T-cell (primary cell): Measurements from ENCODE around the gene RFPL1. TPM values are rescaled to one million over a fixed set of nuclear protein-coding genes. Genes with fewer than 3 reads are reported as not detected.
"Not testable (repeated sequence)": the region's sequence is repeated elsewhere in the genome, so short reads cannot be mapped to it uniquely, and the experiment has no call there.

Source experiments
- ATAC-seq, 4 experiments: fragments of 200-7000 bp in 3 of 4; fragments of 150-1000 bp in 1 of 4; cut with Tn5 transposase; replicated peaks in 1 of 4; 1 replicate in 3 of 4; 2 replicates in 1 of 4; pipeline ENCODE4 v1.10.0; 2021; ENCODE audit warnings: moderate library complexity in 3 of 4, mild to moderate bottlenecking in 2 of 4, moderate number of reproducible peaks in 1 of 4
- CTCF ChIA-PET, 2 donors: fragments of 300-600 bp; sonication (Branson Sonifier 250); formaldehyde crosslinking; loops; one replicate each; lab custom pipeline; 2022; ENCODE audit warnings: antibody characterized with exemption in 2 of 2; lab: Charles Lee
- POLR2A ChIA-PET, 2 donors: fragments of 300-600 bp; sonication (Branson Sonifier 250); formaldehyde crosslinking; loops; one replicate each; lab custom pipeline; 2022; ENCODE audit warnings: antibody characterized with exemption in 2 of 2; lab: Charles Lee
- DNase-seq, 35 experiments: peaks; one replicate each; pipeline versions ENCODE4 v3.0.0 to v3.0.0-alpha.2; 2013 to 2023
- H3K27ac ChIP-seq: one replicate; pipeline ENCODE4 v1.5.1; 2013; ENCODE audit warnings: low read length
- H3K27me3 ChIP-seq, 2 experiments: replicated peaks in 1 of 2; 1 replicate in 1 of 2; 2 replicates in 1 of 2; pipeline versions ENCODE4 v1.6.1 to v1.7.0; 2013; ENCODE audit warnings: low read length in 1 of 2, mixed read lengths in 1 of 2; ENCODE audit not compliant: control insufficient read depth in 2 of 2, insufficient read depth in 2 of 2; ENCODE audit errors: extremely low read depth in 1 of 2
- H3K36me3 ChIP-seq, 2 donors: 1 replicate in 1 of 2; 2 replicates in 1 of 2; pipeline versions ENCODE4 v1.6.1 to v1.7.0; 2013; ENCODE audit warnings: low read length in 1 of 2; ENCODE audit not compliant: control insufficient read depth in 2 of 2, insufficient read depth in 1 of 2; ENCODE audit errors: extremely low read depth in 1 of 2
- H3K4me1 ChIP-seq, 2 experiments: 1 replicate in 1 of 2; 2 replicates in 1 of 2; pipeline versions ENCODE4 v1.6.1 to v1.7.0; 2013; ENCODE audit warnings: low read length in 2 of 2, mixed read lengths in 1 of 2; ENCODE audit not compliant: insufficient read depth in 2 of 2, control insufficient read depth in 1 of 2; ENCODE audit errors: extremely low read depth in 1 of 2
- H3K4me3 ChIP-seq, 2 donors: 1 replicate in 1 of 2; 2 replicates in 1 of 2; pipeline versions ENCODE4 v1.5.1 to v1.7.0; 2013; ENCODE audit warnings: mild to moderate bottlenecking in 2 of 2, low read length in 1 of 2, moderate library complexity in 1 of 2; ENCODE audit not compliant: control insufficient read depth in 1 of 2; ENCODE audit errors: extremely low read depth in 1 of 2
- H3K9me3 ChIP-seq: 2 replicates; pipeline ENCODE4 v1.7.0; 2013
- H3K27ac Mint-ChIP-seq, 2 donors: one replicate each; pipeline ENCODE4 v1.8.0; 2020 to 2021; ENCODE audit warnings: mild to moderate bottlenecking in 2 of 2, mixed read lengths in 2 of 2
- H3K27me3 Mint-ChIP-seq, 2 donors: one replicate each; pipeline ENCODE4 v1.8.0; 2021 to 2022; ENCODE audit warnings: mixed read lengths in 2 of 2
- H3K36me3 Mint-ChIP-seq: one replicate; pipeline ENCODE4 v1.8.0; 2021; ENCODE audit warnings: mixed read lengths
- H3K4me1 Mint-ChIP-seq, 3 donors: one replicate each; pipeline ENCODE4 v1.8.0; 2020 to 2022; ENCODE audit warnings: mixed read lengths in 3 of 3, mild to moderate bottlenecking in 1 of 3
- H3K4me3 Mint-ChIP-seq, 3 donors: one replicate each; pipeline ENCODE4 v1.8.0; 2020 to 2022; ENCODE audit warnings: mild to moderate bottlenecking in 3 of 3, mixed read lengths in 3 of 3, moderate library complexity in 3 of 3
- H3K9me3 Mint-ChIP-seq, 3 donors: one replicate each; pipeline ENCODE4 v1.8.0; 2020 to 2022; ENCODE audit warnings: mixed read lengths in 3 of 3
- WGBS: methylation state at CpG from one replicate; pipeline ENCODE4 v1.1.5; 2013; ENCODE audit warnings: missing lambda C conversion rate; ENCODE audit not compliant: insufficient coverage; 5-methylcytosine and 5-hydroxymethylcytosine counted together
- total RNA-seq, 35 experiments: library from RNA in 6 of 35; stranded (reverse) in 6 of 35; fragments of 120-200 nt in 1 of 35; gene quantifications; one replicate each; pipeline versions ENCODE4 v1.2.1 to v1.2.4 and lab custom pipeline; 2013 to 2026

Gene RFPL1
- total RNA-seq: under 1 TPM in 1 of 5 donors, not detected in 4; 0.22 TPM
- not detected for total RNA-seq (2013)
- total RNA-seq (lab: John Stamatoyannopoulos, UW): 0 to 0.34 (median 0) reads per million in 29 experiments

- WGBS: 90% methylated on average over 2 of the region's 10 CpGs
- DNase-seq, H3K9me3 Mint-ChIP-seq, H3K4me3 Mint-ChIP-seq, H3K36me3 Mint-ChIP-seq, ATAC-seq, H3K4me3 ChIP-seq, H3K36me3 ChIP-seq, POLR2A ChIA-PET, H3K4me1 ChIP-seq, H3K27ac Mint-ChIP-seq, H3K4me1 Mint-ChIP-seq, H3K9me3 ChIP-seq, H3K27me3 ChIP-seq, H3K27ac ChIP-seq, CTCF ChIA-PET: not testable (repeated sequence)
- H3K27me3 Mint-ChIP-seq: peaks cover 7 to 23% of the 10 kb centered on the region in 2 donors
Observed at GRCh38 chr22:29438283-29438682, at the start of gene RFPL1. Gene RFPL1 (plus strand): TSS chr22:29438583.

GRCh38 chr22:29388759-29389090, 49.7 kb upstream of the RFPL1 start:
- Mint-ChIP-seq H3K4me1 (peaks cover 40 to 48% (median 40%) of the 10 kb centered on the region in 3 donors), H3K9me3 (no peaks in the 10 kb centered on the region), H3K27ac (peak overlapping the region; percentile 95 to 98), H3K36me3 (peaks cover 3% of the 10 kb centered on the region), H3K27me3 (no peaks in the 10 kb centered on the region), H3K4me3 (peak overlapping the region; percentile 87 to 92 (median 87))
- POLR2A ChIA-PET: no interaction called here
- H3K4me1 ChIP-seq: peaks cover 12 to 24% of the 10 kb centered on the region in 2 experiments
- H3K9me3 ChIP-seq: no peaks in the 10 kb centered on the region
- DNase-seq (no peak), ATAC-seq (peak in 1 of 4 experiments; percentile 9)
- WGBS: 0% methylated on average over 1 of the region's 9 CpGs
- CTCF ChIA-PET: interaction anchor here in 1 of 2 donors (0.6 kb wide), 1 partner anchor 201 kb away, joined by 3 read pairs; no protein-coding TSS in a partner anchor
- peaks cover under 1 to 4% of the 10 kb centered on the region in 2 donors for H3K36me3 ChIP-seq
- peak overlapping the region; percentile 72 to 85 for H3K4me3 ChIP-seq
- H3K27me3 ChIP-seq: no peaks in the 10 kb centered on the region
- H3K27ac ChIP-seq: peak overlapping the region; percentile 60

GRCh38 chr22:29390270-29390669, 48.1 kb upstream of the RFPL1 start:
- ChIA-PET CTCF (interaction anchor here in 1 of 2 donors (0.7 kb wide), 1 partner anchor 788 kb away, joined by 8 read pairs; no protein-coding TSS in a partner anchor), POLR2A (no interaction called here)
- H3K4me1 Mint-ChIP-seq: peaks cover 32 to 43% (median 40%) of the 10 kb centered on the region in 3 donors
- no peaks in the 10 kb centered on the region for H3K36me3 Mint-ChIP-seq
- H3K36me3 ChIP-seq: no peaks in the 10 kb centered on the region
- no peaks in the 10 kb centered on the region for H3K9me3 ChIP-seq
- no peak for ATAC-seq
- WGBS: no CpG with 5 or more reads among the region's 6 CpGs
- no peaks in the 10 kb centered on the region for H3K27me3 Mint-ChIP-seq
- H3K27ac ChIP-seq: no peak overlapping the region
- H3K4me3 Mint-ChIP-seq: no peak overlapping the region
- H3K9me3 Mint-ChIP-seq: no peaks in the 10 kb centered on the region
- no peak for DNase-seq
- no peak overlapping the region for H3K4me3 ChIP-seq
- no peak overlapping the region for H3K27ac Mint-ChIP-seq
- peaks cover 0 to 3% of the 10 kb centered on the region in 2 experiments for H3K27me3 ChIP-seq
- peaks cover 12 to 30% of the 10 kb centered on the region in 2 experiments for H3K4me1 ChIP-seq

- Histone ChIP-seq H3K27ac (no peak overlapping the region), H3K27me3 (peaks cover 0 to 6% of the 10 kb centered on the region in 2 experiments), H3K4me3 (no peak overlapping the region), H3K36me3 (no peaks in the 10 kb centered on the region), H3K9me3 (no peaks in the 10 kb centered on the region), H3K4me1 (peaks cover 12 to 31% of the 10 kb centered on the region in 2 experiments)
- Mint-ChIP-seq H3K9me3 (no peaks in the 10 kb centered on the region), H3K36me3 (no peaks in the 10 kb centered on the region), H3K27ac (no peak overlapping the region), H3K27me3 (no peaks in the 10 kb centered on the region), H3K4me3 (no peak overlapping the region), H3K4me1 (peaks cover 20 to 34% (median 30%) of the 10 kb centered on the region in 3 donors)
- 86% methylated on average over 8 of the region's 8 CpGs for whole genome bisulfite sequencing
- DNase-seq (no peak), ATAC-seq (no peak)
- ChIA-PET POLR2A (no interaction called here), CTCF (interaction anchor here (0.7 kb wide), 3 partner anchors 199 to 294 kb away, joined by 3 to 6 read pairs (median 5); no protein-coding TSS in a partner anchor)
Observed at GRCh38 chr22:29391546-29391945, 46.8 kb upstream of the RFPL1 start.

DNA sequence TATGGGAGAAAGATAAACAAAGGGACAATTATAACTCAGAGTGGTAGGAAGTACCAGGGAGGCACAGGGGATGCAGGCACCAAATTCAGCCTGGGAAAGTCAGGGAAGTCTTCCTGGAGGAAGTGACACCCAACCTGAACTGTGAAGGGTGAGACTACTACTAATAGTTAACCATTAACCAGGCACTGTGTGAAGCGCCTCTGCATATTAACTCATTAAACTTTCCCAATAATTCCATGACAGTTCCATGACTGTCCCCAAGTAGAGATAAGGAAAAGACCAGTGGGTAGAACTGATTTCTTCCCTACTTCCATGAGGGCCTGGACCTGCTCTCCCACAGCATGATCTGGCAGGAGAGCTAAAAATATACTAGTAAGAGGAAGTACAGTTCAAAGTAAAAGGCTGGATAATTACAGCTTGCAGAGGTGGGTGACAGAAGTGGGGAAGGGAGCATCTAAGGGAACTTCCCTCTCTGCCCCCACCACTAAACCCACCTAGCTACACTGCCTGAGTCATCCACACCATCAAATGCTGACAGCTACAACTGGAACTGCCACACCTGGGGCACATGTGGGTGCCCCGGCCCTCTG, 45.3 kb upstream of the RFPL1 start:
- H3K9me3 ChIP-seq: no peaks in the 10 kb centered on the region
- H3K27me3 ChIP-seq: peaks cover 0 to 6% of the 10 kb centered on the region in 2 experiments
- ChIA-PET POLR2A (no interaction called here), CTCF (no interaction called here)
- H3K27me3 Mint-ChIP-seq: no peaks in the 10 kb centered on the region
- no peak overlapping the region for H3K27ac Mint-ChIP-seq
- H3K4me1 Mint-ChIP-seq: peaks cover 9 to 19% (median 18%) of the 10 kb centered on the region in 3 donors
- ATAC-seq: no peak
- DNase-seq: no peak
- no peak overlapping the region for H3K4me3 ChIP-seq
- H3K36me3 Mint-ChIP-seq: no peaks in the 10 kb centered on the region
- no peaks in the 10 kb centered on the region for H3K9me3 Mint-ChIP-seq
- H3K4me1 ChIP-seq: peaks cover 4 to 19% of the 10 kb centered on the region in 2 experiments
- no peak overlapping the region for H3K27ac ChIP-seq
- no peak overlapping the region for H3K4me3 Mint-ChIP-seq
- no CpG with 5 or more reads among the region's 2 CpGs for WGBS
- H3K36me3 ChIP-seq: no peaks in the 10 kb centered on the region

GRCh38 chr22:29394931-29395581, 43.3 kb upstream of the RFPL1 start:
- no peak overlapping the region for H3K4me3 ChIP-seq
- H3K9me3 ChIP-seq: no peaks in the 10 kb centered on the region
- H3K9me3 Mint-ChIP-seq: no peaks in the 10 kb centered on the region
- WGBS: 13% methylated on average over 9 of the region's 10 CpGs
- DNase-seq: peak; percentile 32 to 83 (median 57)
- ChIA-PET CTCF (interaction anchor here (0.6 to 0.8 kb wide), 3 partner anchors 129 to 1804 kb away, joined by 4 to 5 read pairs (median 5); no protein-coding TSS in a partner anchor), POLR2A (no interaction called here)
- no peaks in the 10 kb centered on the region for H3K36me3 ChIP-seq
- ATAC-seq: peak; percentile 92 to 97 (median 96)
- no peaks in the 10 kb centered on the region for H3K27me3 Mint-ChIP-seq
- H3K27me3 ChIP-seq: peaks cover 0 to 6% of the 10 kb centered on the region in 2 experiments
- H3K36me3 Mint-ChIP-seq: no peaks in the 10 kb centered on the region
- H3K4me3 Mint-ChIP-seq: no peak overlapping the region
- H3K27ac Mint-ChIP-seq: no peak overlapping the region
- H3K27ac ChIP-seq: no peak overlapping the region
- peaks cover 5 to 19% (median 11%) of the 10 kb centered on the region in 3 donors for H3K4me1 Mint-ChIP-seq
- H3K4me1 ChIP-seq: peaks cover 0 to 7% of the 10 kb centered on the region in 2 experiments
